K562 (cell line): ENCODE data around the gene FGFBP2. TPM values are rescaled to one million over a fixed set of nuclear protein-coding genes. Genes with fewer than 3 reads are reported as not detected.

ENCODE experiments used
- ATAC-seq: fragments of 200-7000 bp; cut with Tn5 transposase; 3 replicates; pipeline ENCODE4 v1.9.1; 2020; ENCODE audit warnings: moderate library complexity
- BruUV-seq: library from RNA; stranded (reverse); fragments of 400-500 nt; replicated peaks from 2 replicates; lab custom pipeline; 2021; lab: Mats Ljungman, UMichigan
- CTCF ChIA-PET: fragments of 300-600 bp; formaldehyde crosslinking; extraction: SDS; loops from one replicate; lab custom pipeline; 2021; ENCODE audit warnings: low intra/inter-chr PET ratio; lab: Yijun Ruan, JAX
- POLR2A ChIA-PET: fragments of 300-600, 350-650 bp; sonication (Branson Sonifier 250); formaldehyde crosslinking; extraction: SDS; loops from one replicate; lab custom pipeline; 2021; ENCODE audit warnings: antibody characterized with exemption, inconsistent platforms; lab: Yijun Ruan, JAX
- DNase-seq, 4 experiments: peaks; one replicate each; pipeline versions ENCODE4 v3.0.0 to v3.0.0-alpha.2; 2011 to 2018; ENCODE audit warnings: low spot score in 3 of 4, mixed read lengths in 3 of 4; ENCODE audit errors: extremely low read depth in 1 of 4
- FAIRE-seq: peaks from 2 replicates; lab custom pipeline; 2011; peaks lifted over from hg19 to GRCh38; lab: Jason Lieb, UNC
- H2AFZ ChIP-seq: 2 replicates; pipeline ENCODE4 v1.6.0; 2011; ENCODE audit warnings: low read depth, low read length, control low read depth, inconsistent platforms
- H3K27ac ChIP-seq: fragments of 200-600 bp; 3 replicates; pipeline ENCODE4 v1.8.0; 2011; ENCODE audit warnings: low read depth, mild to moderate bottlenecking, control low read depth, inconsistent platforms, low read length, moderate library complexity, mixed read lengths; ENCODE audit errors: extremely low read depth
- H3K27me3 ChIP-seq, 2 experiments: fragments of 300-600 bp in 1 of 2; 2 replicates in 1 of 2; 3 replicates in 1 of 2; pipeline versions ENCODE4 v1.6.0 to v1.8.0; 2011; ENCODE audit warnings: inconsistent platforms in 2 of 2, low read length in 2 of 2, mild to moderate bottlenecking in 1 of 2, mixed read lengths in 1 of 2, moderate library complexity in 1 of 2; ENCODE audit not compliant: control insufficient read depth in 2 of 2, insufficient read depth in 2 of 2
- H3K36me3 ChIP-seq: fragments of 300-600 bp; 3 replicates; pipeline ENCODE4 v1.8.0; 2011; ENCODE audit warnings: mild to moderate bottlenecking, low read length, inconsistent platforms; ENCODE audit not compliant: control insufficient read depth, insufficient read depth
- H3K4me1 ChIP-seq, 2 experiments: fragments of 200-600 bp in 1 of 2; replicated peaks in 1 of 2; 2 replicates in 1 of 2; 3 replicates in 1 of 2; pipeline versions ENCODE4 v1.5.1 to v1.8.0; 2011; ENCODE audit warnings: inconsistent platforms in 2 of 2, low read length in 2 of 2, mild to moderate bottlenecking in 1 of 2, mixed read lengths in 1 of 2, moderate library complexity in 1 of 2; ENCODE audit not compliant: control insufficient read depth in 2 of 2, insufficient read depth in 2 of 2
- H3K4me2 ChIP-seq: 2 replicates; pipeline ENCODE4 v1.6.1; 2011; ENCODE audit warnings: low read length, control low read depth, inconsistent platforms, mixed read lengths; ENCODE audit not compliant: insufficient read depth
- H3K4me3 ChIP-seq: fragments of 200-600 bp; sonication (generic), shearing (Covaris generic); 2 replicates; pipeline ENCODE4 v1.5.1; 2016; ENCODE audit warnings: control low read depth, inconsistent platforms
- H3K79me2 ChIP-seq: fragments of 200-600 bp; 3 replicates; pipeline ENCODE4 v1.8.0; 2011; ENCODE audit warnings: low read length, inconsistent platforms; ENCODE audit not compliant: control insufficient read depth, insufficient read depth
- H3K9ac ChIP-seq, 2 experiments: 2 replicates each; pipeline versions ENCODE4 v1.6.0 to v1.6.1; 2011; ENCODE audit warnings: low read depth in 2 of 2, low read length in 2 of 2, control low read depth in 1 of 2, inconsistent platforms in 1 of 2, mild to moderate bottlenecking in 1 of 2, mixed read lengths in 1 of 2; ENCODE audit not compliant: insufficient read depth in 1 of 2
- H3K9me1 ChIP-seq: one replicate; pipeline ENCODE4 v1.6.0; 2011; ENCODE audit warnings: inconsistent platforms, mild to moderate bottlenecking, low read length, moderate library complexity; ENCODE audit not compliant: control insufficient read depth, insufficient read depth
- H3K9me3 ChIP-seq: replicated peaks from 2 replicates; pipeline ENCODE4 v1.5.1; 2011; ENCODE audit warnings: low read depth, low read length, inconsistent platforms; ENCODE audit not compliant: control insufficient read depth, insufficient read depth
- H4K20me1 ChIP-seq: replicated peaks from 2 replicates; pipeline ENCODE4 v1.6.1; 2011; ENCODE audit warnings: low read length, inconsistent platforms, mixed read lengths; ENCODE audit not compliant: control insufficient read depth, insufficient read depth
- CBFB ChIP-seq: sonication (generic); formaldehyde crosslinking; IDR thresholded peaks from 2 replicates; pipeline ENCODE4 v1.4.0; 2020; ENCODE audit warnings: mild to moderate bottlenecking, missing genetic modification reagents
- DEAF1 ChIP-seq: fragments of 450-650 bp; formaldehyde crosslinking; IDR thresholded peaks from 2 replicates; pipeline ENCODE4 v1.4.0; 2020; ENCODE audit warnings: mild to moderate bottlenecking, moderate library complexity
- DMBX1 ChIP-seq: fragments of 250-450 bp; sonication (Bioruptor Pico); IDR thresholded peaks from 2 replicates; pipeline ENCODE4 v1.8.0; 2022; ENCODE audit warnings: inconsistent platforms, mild to moderate bottlenecking, moderate library complexity, borderline replicate concordance
- ERF ChIP-seq: fragments of 450-650 bp; formaldehyde crosslinking; IDR thresholded peaks from 2 replicates; pipeline ENCODE4 v1.4.0; 2020; ENCODE audit warnings: mild to moderate bottlenecking, mixed read lengths
- GTF2A2 ChIP-seq: IDR thresholded peaks from 2 replicates; pipeline ENCODE4 v1.6.1; 2016; ENCODE audit warnings: mild to moderate bottlenecking, missing genetic modification characterization, missing compliant biosample characterization
- HCFC1 ChIP-seq: IDR thresholded peaks from 2 replicates; pipeline ENCODE4 v1.6.1; 2012; ENCODE audit warnings: low read depth, low read length, improper control_type of control experiment
- MEIS2 ChIP-seq: fragments of 450-650 bp; IDR thresholded peaks from 2 replicates; pipeline ENCODE4 v1.6.1; 2014; ENCODE audit warnings: mild to moderate bottlenecking; ENCODE audit not compliant: partially characterized antibody
- PTTG1 ChIP-seq: fragments of 450-650 bp; IDR thresholded peaks from 2 replicates; pipeline ENCODE4 v1.6.1; 2016; ENCODE audit warnings: low read depth, mild to moderate bottlenecking, missing genetic modification characterization, missing compliant biosample characterization
- RBM39 ChIP-seq: fragments of 200-400 bp; formaldehyde crosslinking; optimal IDR thresholded peaks from 2 replicates; pipeline ENCODE3; 2018; ENCODE audit warnings: low read depth, low read length
- SMAD1 ChIP-seq: fragments of 150-350 bp; IDR thresholded peaks from 2 replicates; pipeline ENCODE4 v1.6.1; 2014; ENCODE audit warnings: low read length, low read depth; ENCODE audit not compliant: partially characterized antibody
- TCFL5 ChIP-seq: fragments of 250-450 bp; sonication (Bioruptor Pico); conservative IDR thresholded peaks from 2 replicates; pipeline ENCODE4 v1.6.1; 2021; ENCODE audit warnings: mild to moderate bottlenecking, moderate library complexity, matching md5 sums
- ZBTB26 ChIP-seq: fragments of 450-650 bp; formaldehyde crosslinking; IDR thresholded peaks from 2 replicates; pipeline ENCODE4 v1.4.0; 2022; ENCODE audit warnings: missing genetic modification characterization
- ZNF444 ChIP-seq: fragments of 250-450 bp; sonication (Bioruptor Pico); IDR thresholded peaks from 2 replicates; pipeline ENCODE4 v1.4.0; 2020; ENCODE audit warnings: mild to moderate bottlenecking, moderate library complexity
- WGBS: fragments of 100-300 bp; shearing (Covaris generic); methylation state at CpG from one replicate; pipeline ENCODE4 v1.1.6; 2016; ENCODE audit warnings: low coverage, mixed read lengths; ENCODE audit not compliant: insufficient coverage; ENCODE audit errors: missing lambda C conversion rate; 5-methylcytosine and 5-hydroxymethylcytosine counted together
- in situ Hi-C: fragments of 300-500 bp; cut with MboI; formaldehyde crosslinking; loops from 4 replicates; pipeline ENCODE4 v1.15.0; 2018; ENCODE audit warnings: inconsistent platforms, mixed read lengths
- intact Hi-C: fragments of 100-400 bp; cut with micrococcal nuclease; formaldehyde crosslinking; loops from 2 replicates; pipeline ENCODE4 v1.14.2; 2022
- polyA plus RNA-seq, 8 experiments: library from polyadenylated mRNA; depleted of rRNA in 4 of 8; stranded (reverse) in 5 of 8; unstranded in 3 of 8; fragments of >200 nt; fragmentation: Nextera tagmentation in 2 of 8; fragmentation: Illumina TruSeq in 1 of 8; extraction: Ambion mirVana in 2 of 8; extraction: Trizol in 1 of 8; gene quantifications; 2 replicates each; pipeline versions ENCODE4 v1.2.1 to v1.2.3, GENCODE V29; 2011 to 2014; ENCODE audit warnings: inconsistent platforms in 1 of 8, missing spikeins in 1 of 8
- total RNA-seq, 7 experiments: library from RNA; depleted of rRNA in 6 of 7; stranded (reverse); fragments of >200 nt in 6 of 7; fragmentation: Illumina TruSeq in 2 of 7; extraction: Trizol in 2 of 7; gene quantifications; 2 replicates each; pipeline versions ENCODE4 v1.2.1 to v1.2.3, GENCODE V29; 2011 to 2021; ENCODE audit warnings: low replicate concordance in 1 of 7

Gene FGFBP2
- total and polyA plus RNA-seq, 9 of the 15 experiments (the other 6 are each of a cell fraction or from before 2014, with no cell fraction given) = not detected

GRCh38 chr4:15995826-15996225 lies 32.9 kb upstream of the FGFBP2 start:
- Histone ChIP-seq H2AFZ (no peak overlapping the region), H3K36me3 (no peaks in the 10 kb centered on the region), H3K4me1 (no peaks in the 10 kb centered on the region), H3K9ac (no peak overlapping the region), H3K9me1 (no peaks in the 10 kb centered on the region), H3K79me2 (no peaks in the 10 kb centered on the region), H3K4me2 (no peak overlapping the region), H3K27me3 (peaks cover 3 to 19% of the 10 kb centered on the region in 2 experiments; a peak in 3 of 5 replicates), H3K4me3 (no peak overlapping the region), H3K27ac (no peak overlapping the region), H4K20me1 (no peaks in the 10 kb centered on the region), H3K9me3 (no peaks in the 10 kb centered on the region)
- no peak for DNase-seq
- no peak for ATAC-seq
- 0% methylated on average over 3 of the region's 3 CpGs for WGBS
- POLR2A ChIA-PET = interaction anchor here (0.6 kb wide), 1 partner anchor 331 kb away, joined by 3 read pairs; no protein-coding TSS in a partner anchor
- CTCF ChIA-PET = no interaction called here
- FAIRE-seq = no peak
- BruUV-seq = no TSS peak
- intact Hi-C loops (no loop called here), in situ Hi-C loops (no loop called here)
- TF ChIP-seq DEAF1 (CRISPR knock-in tag) = no peak

- BruUV-seq = no TSS peak
- H3K4me3 ChIP-seq = no peak overlapping the region
- H3K36me3 ChIP-seq = no peaks in the 10 kb centered on the region
- POLR2A ChIA-PET = interaction anchor here (0.6 kb wide), 1 partner anchor 155 kb away, joined by 3 read pairs; no protein-coding TSS in a partner anchor
- H3K9me3 ChIP-seq = no peaks in the 10 kb centered on the region
- no peak for ATAC-seq
- no peaks in the 10 kb centered on the region for H3K4me1 ChIP-seq
- no peaks in the 10 kb centered on the region for H3K9me1 ChIP-seq
- FAIRE-seq = no peak
- no peak overlapping the region for H3K4me2 ChIP-seq
- CTCF ChIA-PET = no interaction called here
- no peaks in the 10 kb centered on the region for H4K20me1 ChIP-seq
- in situ Hi-C loops (no loop called here), intact Hi-C loops (no loop called here)
- H3K27ac ChIP-seq = no peak overlapping the region
- H3K9ac ChIP-seq = no peak overlapping the region
- no peak for TF ChIP-seq CBFB (CRISPR knock-in tag)
- TF ChIP-seq RBM39 = no peak
- TF ChIP-seq PTTG1 (tag) = no peak
- no peak for TF ChIP-seq ZNF444
- TF ChIP-seq SMAD1 = no peak
- no peak for TF ChIP-seq DMBX1 (CRISPR knock-in tag)
- TF ChIP-seq MEIS2 = no peak
- no peak for TF ChIP-seq ERF (CRISPR knock-in tag)
- no peak for TF ChIP-seq GTF2A2 (tag)
- no peak for TF ChIP-seq TCFL5 (CRISPR knock-in tag)
- TF ChIP-seq ZBTB26 = no peak
- TF ChIP-seq HCFC1 = no peak
- no peaks in the 10 kb centered on the region for H3K79me2 ChIP-seq
- 0% methylated on average over 2 of the region's 2 CpGs for WGBS
- no peak for DNase-seq
- peaks cover 3 to 28% of the 10 kb centered on the region in 2 experiments; a peak in 3 of 5 replicates for H3K27me3 ChIP-seq
- H2AFZ ChIP-seq = no peak overlapping the region
Measured at GRCh38 chr4:15992167-15992485, 29.2 kb upstream of the FGFBP2 start.
